ENCODE measurements around the gene GPR6.

Gene GPR6

DNA sequence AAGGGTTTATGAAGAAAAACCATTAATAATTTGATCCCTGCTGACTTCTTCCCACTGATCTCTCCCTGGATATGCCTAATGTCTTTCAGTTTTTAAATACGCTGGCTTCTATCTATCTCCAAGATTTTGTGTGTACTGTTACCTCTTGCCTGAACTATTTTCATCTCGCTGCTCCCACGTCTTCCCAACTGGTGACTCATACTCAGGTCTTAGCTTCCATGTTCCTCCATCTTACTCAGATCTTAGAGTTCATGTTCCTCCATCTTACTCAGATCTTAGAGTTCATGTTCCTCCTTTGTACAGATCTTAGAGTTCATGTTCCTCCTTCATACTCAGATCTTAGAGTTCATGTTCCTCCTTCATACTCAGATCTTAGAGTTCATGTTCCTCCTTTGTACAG lies 21.6 kb downstream of the GPR6 start:
- FAIRE-seq, result no peak

- FAIRE-seq, result no peak
Observed at GRCh38 chr6:110002676-110003075, 24.6 kb downstream of the GPR6 start.

- no peak for FAIRE-seq
Observed at GRCh38 chr6:110013386-110013785, 35.3 kb downstream of the GPR6 start.

DNA sequence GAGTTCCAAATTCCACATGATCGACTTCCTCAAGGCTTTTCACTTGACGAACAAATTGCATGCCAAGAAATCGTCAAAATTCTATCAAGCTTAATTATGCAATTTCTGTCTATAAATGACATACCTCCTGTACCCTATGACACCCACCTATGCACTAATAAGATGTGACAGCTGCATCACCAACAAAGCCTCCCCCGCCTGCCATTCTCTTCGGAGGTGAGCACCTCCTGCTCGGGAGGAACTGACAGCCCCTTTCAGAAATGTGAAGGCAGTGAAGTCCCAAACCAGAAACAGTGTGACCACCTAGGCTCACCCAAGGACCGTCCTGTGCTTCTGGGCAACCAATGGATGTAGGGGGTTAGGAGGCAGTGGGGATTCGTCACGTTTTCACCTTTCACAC lies 37.1 kb downstream of the GPR6 start:
- FAIRE-seq, result no peak

DNA sequence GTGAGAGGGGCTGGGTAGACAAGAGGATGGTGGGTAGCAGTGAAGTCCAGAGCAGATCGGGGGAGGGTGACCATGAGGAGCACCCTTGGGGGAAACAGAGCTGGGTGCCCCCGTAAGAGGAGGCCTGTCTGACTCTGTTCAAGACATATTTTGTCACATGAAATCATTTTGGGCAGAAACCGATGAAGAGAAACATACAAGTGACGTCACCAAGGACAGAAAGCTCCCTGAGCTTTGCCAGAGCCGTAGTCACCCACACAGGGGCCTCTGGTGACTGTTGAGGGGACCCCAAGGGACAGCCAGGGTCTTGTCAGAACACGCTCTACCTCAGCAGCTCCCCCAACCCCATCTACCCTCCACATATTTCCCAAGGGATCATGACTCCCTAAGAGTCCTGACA lies 39.2 kb downstream of the GPR6 start:
- no peak for FAIRE-seq

DNA sequence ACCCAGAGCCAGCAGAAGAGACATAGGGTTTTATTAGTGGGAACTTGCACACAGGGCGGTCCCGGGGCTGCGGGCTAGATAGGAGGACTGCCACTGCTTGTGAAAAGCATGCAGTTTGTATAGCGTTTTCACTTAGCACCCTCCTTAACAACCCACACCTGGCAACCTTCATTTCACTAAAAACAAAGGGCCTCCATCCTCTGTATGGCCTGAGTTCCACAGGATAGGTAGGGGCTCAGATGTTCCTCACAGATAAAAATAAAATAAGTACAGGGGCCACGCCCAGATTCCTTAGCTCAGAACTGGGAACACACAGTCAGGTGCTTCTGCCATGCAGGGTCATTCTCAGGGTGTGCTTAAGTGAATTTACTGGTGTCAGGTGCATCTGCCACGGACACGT lies 39.8 kb downstream of the GPR6 start:
- no peak for FAIRE-seq

GRCh38 chr6:110018486-110018885 lies 40.4 kb downstream of the GPR6 start:
- no peak for FAIRE-seq

- no peak for FAIRE-seq
Observed at GRCh38 chr6:110020888-110021287, 42.8 kb downstream of the GPR6 start.

GRCh38 chr6:110029144-110029543 lies 51.0 kb downstream of the GPR6 start:
- FAIRE-seq, result no peak

Data from colon (tissue), 2 donors.